WTC11 (cell line): ENCODE data around the gene SYT7. TPM values are rescaled to one million over a fixed set of nuclear protein-coding genes. Genes with fewer than 3 reads are reported as not detected.
A peak's percentile ranks its signal among the peaks of the same experiment; 100 is the strongest.

Experiments
- ATAC-seq: fragments of 200-7000 bp; cut with Tn5 transposase; 2 replicates; pipeline ENCODE4 v1.10.0; 2021; ENCODE audit warnings: mild to moderate bottlenecking, moderate library complexity
- CTCF ChIA-PET: fragments of 300-600 bp; sonication (Branson Sonifier 250); formaldehyde crosslinking; loops from one replicate; lab custom pipeline; 2021; ENCODE audit warnings: antibody characterized with exemption; lab: Charles Lee
- POLR2A ChIA-PET: fragments of 350-600 bp; sonication (Branson Sonifier 250); formaldehyde crosslinking; loops from one replicate; lab custom pipeline; 2021; ENCODE audit warnings: antibody characterized with exemption; lab: Charles Lee
- DNase-seq: peaks from one replicate; pipeline ENCODE4 v3.0.0; 2021; ENCODE audit warnings: low spot score
- H3K27ac Mint-ChIP-seq: 2 replicates; pipeline ENCODE4 v1.8.0; 2021; ENCODE audit warnings: mixed read lengths
- H3K27me3 Mint-ChIP-seq: 2 replicates; pipeline ENCODE4 v1.8.0; 2021; ENCODE audit warnings: low read depth, mild to moderate bottlenecking, moderate library complexity, mixed read lengths
- H3K36me3 Mint-ChIP-seq: 2 replicates; pipeline ENCODE4 v1.8.0; 2021; ENCODE audit warnings: mixed read lengths
- H3K4me1 Mint-ChIP-seq: 2 replicates; pipeline ENCODE4 v1.8.0; 2022; ENCODE audit warnings: mixed read lengths
- H3K4me3 Mint-ChIP-seq: 2 replicates; pipeline ENCODE4 v1.8.0; 2021; ENCODE audit warnings: mild to moderate bottlenecking, moderate library complexity, mixed read lengths
- H3K9me3 Mint-ChIP-seq: 2 replicates; pipeline ENCODE4 v1.8.0; 2021; ENCODE audit warnings: mixed read lengths
- ATF1 ChIP-seq: sonication (generic); formaldehyde crosslinking; IDR thresholded peaks from 2 replicates; pipeline ENCODE4 v1.8.1; 2023; ENCODE audit warnings: mild to moderate bottlenecking, moderate library complexity, missing genetic modification reagents
- CREM ChIP-seq: sonication (generic); formaldehyde crosslinking; IDR thresholded peaks from 2 replicates; pipeline ENCODE4 v1.8.1; 2022; ENCODE audit warnings: mild to moderate bottlenecking, missing genetic modification reagents, moderate library complexity
- FOXJ3 ChIP-seq: sonication (generic); formaldehyde crosslinking; IDR thresholded peaks from 2 replicates; pipeline ENCODE4 v1.9.0; 2021; ENCODE audit warnings: missing genetic modification reagents, mild to moderate bottlenecking, borderline replicate concordance
- FOXP1 ChIP-seq: sonication (generic); formaldehyde crosslinking; IDR thresholded peaks from 2 replicates; pipeline ENCODE4 v1.8.0; 2022; ENCODE audit warnings: missing genetic modification reagents, mild to moderate bottlenecking, moderate library complexity, borderline replicate concordance
- IRF1 ChIP-seq: sonication (generic); formaldehyde crosslinking; IDR thresholded peaks from 2 replicates; pipeline ENCODE4 v1.8.0; 2023; ENCODE audit warnings: missing genetic modification reagents
- MXD4 ChIP-seq: fragments of 250-450 bp; sonication (Bioruptor Pico); IDR thresholded peaks from 2 replicates; pipeline ENCODE4 v1.8.0; 2021; ENCODE audit warnings: mild to moderate bottlenecking, moderate library complexity, borderline replicate concordance
- MYBL2 ChIP-seq: sonication (generic); formaldehyde crosslinking; IDR thresholded peaks from 2 replicates; pipeline ENCODE4 v1.8.1; 2023; ENCODE audit warnings: mild to moderate bottlenecking, moderate library complexity, missing genetic modification reagents
- RELA ChIP-seq: sonication (generic); formaldehyde crosslinking; IDR thresholded peaks from 2 replicates; pipeline ENCODE4 v1.8.1; 2022; ENCODE audit warnings: missing genetic modification reagents, mild to moderate bottlenecking, borderline replicate concordance
- SMAD4 ChIP-seq: sonication (generic); formaldehyde crosslinking; IDR thresholded peaks from 2 replicates; pipeline ENCODE4 v1.8.0; 2022; ENCODE audit warnings: mild to moderate bottlenecking, missing genetic modification reagents
- SP1 ChIP-seq: sonication (generic); formaldehyde crosslinking; conservative IDR thresholded peaks from 2 replicates; pipeline ENCODE4 v1.8.1; 2022; ENCODE audit warnings: missing genetic modification reagents
- ZBTB21 ChIP-seq: sonication (generic); formaldehyde crosslinking; IDR thresholded peaks from 2 replicates; pipeline ENCODE4 v1.8.1; 2023; ENCODE audit warnings: mild to moderate bottlenecking, missing genetic modification reagents, borderline replicate concordance
- ZNF138 ChIP-seq: sonication (generic); formaldehyde crosslinking; conservative IDR thresholded peaks from 2 replicates; pipeline ENCODE4 v1.8.1; 2022; ENCODE audit warnings: mild to moderate bottlenecking, moderate library complexity, missing genetic modification reagents
- ZNF232 ChIP-seq: sonication (generic); formaldehyde crosslinking; IDR thresholded peaks from 2 replicates; pipeline ENCODE4 v1.8.0; 2022; ENCODE audit warnings: mild to moderate bottlenecking, missing genetic modification reagents
- ZNF425 ChIP-seq: fragments of 250-450 bp; sonication (Bioruptor Pico); conservative IDR thresholded peaks from 2 replicates; pipeline ENCODE4 v1.9.0; 2021; ENCODE audit warnings: mild to moderate bottlenecking
- total RNA-seq: library from RNA; stranded (reverse); gene quantifications from 3 replicates; pipeline ENCODE4 v1.2.3, GENCODE V29; 2021
- TF ChIP-seq, protein P1 (sequence below): fragments of 200-600 bp; IDR thresholded peaks from 2 replicates; pipeline ENCODE4 v1.8.0; 2022; ENCODE audit warnings: antibody characterized with exemption
- TF ChIP-seq, protein P2 (sequence below): fragments of 250-450 bp; sonication (Bioruptor Pico); IDR thresholded peaks from 2 replicates; pipeline ENCODE4 v1.8.0; 2021; ENCODE audit warnings: mild to moderate bottlenecking
- TF ChIP-seq, protein P3 (sequence below): sonication (generic); formaldehyde crosslinking; IDR thresholded peaks from 2 replicates; pipeline ENCODE4 v1.8.1; 2022; ENCODE audit warnings: low read depth, mild to moderate bottlenecking, moderate library complexity, missing genetic modification reagents, borderline replicate concordance
- TF ChIP-seq, protein P4 (sequence below): sonication (generic); formaldehyde crosslinking; IDR thresholded peaks from 2 replicates; pipeline ENCODE4 v1.8.1; 2023; ENCODE audit warnings: mild to moderate bottlenecking, missing genetic modification reagents, moderate library complexity
- TF ChIP-seq, protein P5 (sequence below): sonication (generic); formaldehyde crosslinking; IDR thresholded peaks from 2 replicates; pipeline ENCODE4 v1.8.1; 2023; ENCODE audit warnings: mild to moderate bottlenecking, missing genetic modification reagents, moderate library complexity
- TF ChIP-seq, protein P6 (sequence below): sonication (generic); formaldehyde crosslinking; IDR thresholded peaks from 2 replicates; pipeline ENCODE4 v1.8.0; 2022; ENCODE audit warnings: mild to moderate bottlenecking, missing genetic modification reagents

SYT7 gene
- total RNA-seq, 1 experiment from 2014 or later: 12.5 TPM

- TF ChIP-seq FOXP1: no peak
- TF ChIP-seq IRF1: no peak
Measured at GRCh38 chr11:61544466-61544865, 36.4 kb downstream of the SYT7 start (continued).

- no peaks in the 10 kb centered on the region; the same call in 1 of the 2 replicates for H3K27me3 Mint-ChIP-seq
- no peak for ATAC-seq
Measured at GRCh38 chr11:61543606-61544306, 37.1 kb downstream of the SYT7 start.

More at GRCh38 chr11:61543606-61544306, 37.1 kb downstream of the SYT7 start:
- CTCF ChIA-PET: interaction anchor here (0.5 to 11.4 kb wide), 6 partner anchors 14 to 151 kb away, joined by 3 to 174 read pairs (median 15); partner anchors contain the start of gene SYT7
- Mint-ChIP-seq H3K4me3 (no peak overlapping the region), H3K36me3 (no peaks in the 10 kb centered on the region), H3K4me1 (peaks cover 48% of the 10 kb centered on the region), H3K27ac (0 out of 2 replicates have a peak overlapping the region, but pooled peaks have one; percentile 53), H3K9me3 (no peaks in the 10 kb centered on the region)
- no peak for DNase-seq
- POLR2A ChIA-PET: no interaction called here
- no peak for TF ChIP-seq SMAD4
- no peak for TF ChIP-seq MYBL2 (CRISPR knock-in tag)
- TF ChIP-seq MXD4 (CRISPR knock-in tag): no peak
- TF ChIP-seq, protein P1, sequence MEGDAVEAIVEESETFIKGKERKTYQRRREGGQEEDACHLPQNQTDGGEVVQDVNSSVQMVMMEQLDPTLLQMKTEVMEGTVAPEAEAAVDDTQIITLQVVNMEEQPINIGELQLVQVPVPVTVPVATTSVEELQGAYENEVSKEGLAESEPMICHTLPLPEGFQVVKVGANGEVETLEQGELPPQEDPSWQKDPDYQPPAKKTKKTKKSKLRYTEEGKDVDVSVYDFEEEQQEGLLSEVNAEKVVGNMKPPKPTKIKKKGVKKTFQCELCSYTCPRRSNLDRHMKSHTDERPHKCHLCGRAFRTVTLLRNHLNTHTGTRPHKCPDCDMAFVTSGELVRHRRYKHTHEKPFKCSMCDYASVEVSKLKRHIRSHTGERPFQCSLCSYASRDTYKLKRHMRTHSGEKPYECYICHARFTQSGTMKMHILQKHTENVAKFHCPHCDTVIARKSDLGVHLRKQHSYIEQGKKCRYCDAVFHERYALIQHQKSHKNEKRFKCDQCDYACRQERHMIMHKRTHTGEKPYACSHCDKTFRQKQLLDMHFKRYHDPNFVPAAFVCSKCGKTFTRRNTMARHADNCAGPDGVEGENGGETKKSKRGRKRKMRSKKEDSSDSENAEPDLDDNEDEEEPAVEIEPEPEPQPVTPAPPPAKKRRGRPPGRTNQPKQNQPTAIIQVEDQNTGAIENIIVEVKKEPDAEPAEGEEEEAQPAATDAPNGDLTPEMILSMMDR: no peak
- no peak for TF ChIP-seq ZNF232
- no peak for TF ChIP-seq ATF1 (CRISPR knock-in tag)
- TF ChIP-seq, protein P2, sequence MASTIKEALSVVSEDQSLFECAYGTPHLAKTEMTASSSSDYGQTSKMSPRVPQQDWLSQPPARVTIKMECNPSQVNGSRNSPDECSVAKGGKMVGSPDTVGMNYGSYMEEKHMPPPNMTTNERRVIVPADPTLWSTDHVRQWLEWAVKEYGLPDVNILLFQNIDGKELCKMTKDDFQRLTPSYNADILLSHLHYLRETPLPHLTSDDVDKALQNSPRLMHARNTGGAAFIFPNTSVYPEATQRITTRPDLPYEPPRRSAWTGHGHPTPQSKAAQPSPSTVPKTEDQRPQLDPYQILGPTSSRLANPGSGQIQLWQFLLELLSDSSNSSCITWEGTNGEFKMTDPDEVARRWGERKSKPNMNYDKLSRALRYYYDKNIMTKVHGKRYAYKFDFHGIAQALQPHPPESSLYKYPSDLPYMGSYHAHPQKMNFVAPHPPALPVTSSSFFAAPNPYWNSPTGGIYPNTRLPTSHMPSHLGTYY (CRISPR knock-in tag): no peak
- no peak for TF ChIP-seq FOXP1
- no peak for TF ChIP-seq FOXJ3 (CRISPR knock-in tag)
- TF ChIP-seq, protein P3, sequence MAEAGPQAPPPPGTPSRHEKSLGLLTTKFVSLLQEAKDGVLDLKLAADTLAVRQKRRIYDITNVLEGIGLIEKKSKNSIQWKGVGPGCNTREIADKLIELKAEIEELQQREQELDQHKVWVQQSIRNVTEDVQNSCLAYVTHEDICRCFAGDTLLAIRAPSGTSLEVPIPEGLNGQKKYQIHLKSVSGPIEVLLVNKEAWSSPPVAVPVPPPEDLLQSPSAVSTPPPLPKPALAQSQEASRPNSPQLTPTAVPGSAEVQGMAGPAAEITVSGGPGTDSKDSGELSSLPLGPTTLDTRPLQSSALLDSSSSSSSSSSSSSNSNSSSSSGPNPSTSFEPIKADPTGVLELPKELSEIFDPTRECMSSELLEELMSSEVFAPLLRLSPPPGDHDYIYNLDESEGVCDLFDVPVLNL (CRISPR knock-in tag): no peak
- TF ChIP-seq CREM (CRISPR knock-in tag): no peak
- TF ChIP-seq SP1: no peak
- TF ChIP-seq ZNF425: no peak
- TF ChIP-seq, protein P4, sequence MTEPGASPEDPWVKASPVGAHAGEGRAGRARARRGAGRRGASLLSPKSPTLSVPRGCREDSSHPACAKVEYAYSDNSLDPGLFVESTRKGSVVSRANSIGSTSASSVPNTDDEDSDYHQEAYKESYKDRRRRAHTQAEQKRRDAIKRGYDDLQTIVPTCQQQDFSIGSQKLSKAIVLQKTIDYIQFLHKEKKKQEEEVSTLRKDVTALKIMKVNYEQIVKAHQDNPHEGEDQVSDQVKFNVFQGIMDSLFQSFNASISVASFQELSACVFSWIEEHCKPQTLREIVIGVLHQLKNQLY (CRISPR knock-in tag): no peak
- TF ChIP-seq, protein P5, sequence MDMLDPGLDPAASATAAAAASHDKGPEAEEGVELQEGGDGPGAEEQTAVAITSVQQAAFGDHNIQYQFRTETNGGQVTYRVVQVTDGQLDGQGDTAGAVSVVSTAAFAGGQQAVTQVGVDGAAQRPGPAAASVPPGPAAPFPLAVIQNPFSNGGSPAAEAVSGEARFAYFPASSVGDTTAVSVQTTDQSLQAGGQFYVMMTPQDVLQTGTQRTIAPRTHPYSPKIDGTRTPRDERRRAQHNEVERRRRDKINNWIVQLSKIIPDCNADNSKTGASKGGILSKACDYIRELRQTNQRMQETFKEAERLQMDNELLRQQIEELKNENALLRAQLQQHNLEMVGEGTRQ (CRISPR knock-in tag): no peak
- no peak for TF ChIP-seq RELA (CRISPR knock-in tag)
- no peak for TF ChIP-seq ZNF138 (CRISPR knock-in tag)
- TF ChIP-seq, protein P6, sequence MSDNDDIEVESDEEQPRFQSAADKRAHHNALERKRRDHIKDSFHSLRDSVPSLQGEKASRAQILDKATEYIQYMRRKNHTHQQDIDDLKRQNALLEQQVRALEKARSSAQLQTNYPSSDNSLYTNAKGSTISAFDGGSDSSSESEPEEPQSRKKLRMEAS: no peak
- no peak for TF ChIP-seq ZBTB21
